Heart left ventricle (tissue), 16 donors: ENCODE results near the gene DAPK2. TPM values are rescaled to one million over a fixed set of nuclear protein-coding genes. Genes with fewer than 3 reads are reported as not detected.

Experiments
- ATAC-seq, 4 donors: fragments of 200-7000 bp; cut with Tn5 transposase; one replicate each; pipeline ENCODE4 v1.9.1; 2020 to 2022; ENCODE audit warnings: moderate library complexity in 4 of 4, mild to moderate bottlenecking in 3 of 4, moderate number of reproducible peaks in 1 of 4
- DNase-seq, 5 donors: peaks; one replicate each; pipeline ENCODE4 v3.0.0-alpha.2; 2020
- H3K27ac ChIP-seq, 12 donors: fragments of 200-600 bp; sonication (generic) in 4 of 12; one replicate each; pipeline versions ENCODE4 v1.5.0 to v1.8.0; 2016 to 2022; ENCODE audit warnings: mild to moderate bottlenecking in 2 of 12
- H3K27me3 ChIP-seq, 9 donors: fragments of 200-600 bp; sonication (generic) in 2 of 9; one replicate each; pipeline versions ENCODE4 v1.5.1 to v1.8.0; 2016 to 2022; ENCODE audit warnings: mild to moderate bottlenecking in 3 of 9
- H3K36me3 ChIP-seq, 9 donors: fragments of 200-600 bp; sonication (generic) in 2 of 9; one replicate each; pipeline versions ENCODE4 v1.5.0 to v1.8.0; 2018 to 2022; ENCODE audit warnings: mild to moderate bottlenecking in 2 of 9
- H3K4me1 ChIP-seq, 12 donors: fragments of 200-600 bp; sonication (generic) in 4 of 12; one replicate each; pipeline versions ENCODE4 v1.5.0 to v1.8.0; 2016 to 2022; ENCODE audit warnings: mild to moderate bottlenecking in 3 of 12
- H3K4me3 ChIP-seq, 12 donors: fragments of 200-600 bp; sonication (generic) in 4 of 12; one replicate each; pipeline versions ENCODE4 v1.5.0 to v1.8.0; 2017 to 2022; ENCODE audit warnings: mild to moderate bottlenecking in 9 of 12, moderate library complexity in 4 of 12
- H3K9me3 ChIP-seq, 12 donors: fragments of 200-600 bp; sonication (generic) in 4 of 12; one replicate each; pipeline versions ENCODE4 v1.5.0 to v1.8.0; 2016 to 2022; ENCODE audit warnings: mild to moderate bottlenecking in 1 of 12
- POLR2A ChIP-seq, 2 donors: fragments of 450-650 bp; IDR thresholded peaks; one replicate each; pipeline ENCODE4 v1.6.1; 2017; ENCODE audit warnings: antibody characterized with exemption in 2 of 2, mild to moderate bottlenecking in 2 of 2, moderate library complexity in 2 of 2
- WGBS, 4 donors: extraction: QIAGEN DNeasy Blood & Tissue Kit in 2 of 4; methylation state at CpG; one replicate each; pipeline versions ENCODE4 v1.1.5 to v1.1.7; 2013 to 2018; 5-methylcytosine and 5-hydroxymethylcytosine counted together
- intact Hi-C, 10 donors: fragments of 100-400 bp; cut with DNase I; formaldehyde crosslinking; loops; one replicate each; pipeline versions ENCODE4 v1.11.1 to v1.14.2; 2022
- polyA plus RNA-seq, 2 donors: library from polyadenylated mRNA; stranded (reverse); fragments of 200-250 nt; gene quantifications; one replicate each; pipeline ENCODE4 v1.2.3, GENCODE V29; 2013
- total RNA-seq, 9 donors: library from RNA; depleted of rRNA in 2 of 9; stranded (reverse); fragments of >200 nt in 2 of 9; fragmentation: NEBNext Ultra II Directional in 3 of 9; extraction: Animal tissue kit (Norgen Biotek cat#: 25700) in 3 of 9; gene quantifications; one replicate each; pipeline versions ENCODE4 v1.1.0 to v1.2.4, GENCODE V29; 2016 to 2023
- TF ChIP-seq, protein P1 (sequence below), 12 donors: fragments of 200-600 bp; sonication (generic) in 4 of 12; IDR thresholded peaks; one replicate each; pipeline versions ENCODE4 v1.5.0 to v1.8.0; 2018 to 2022; ENCODE audit warnings: antibody characterized with exemption in 12 of 12, mild to moderate bottlenecking in 5 of 12
- donor health status: ischemic (EF 13 %, LVEDD 7.1; RV severe dilation, severe dysfunction).
- donor health status: healthy with polysubstance abuse.
- donor health status: DM: no; HTN: yes; CAD: no.
- donor health status: DM: no; HTN: no; CAD: no.
- donor health status: ischemic (EF 25% LVEDD 6.9; RV normal size, moderate dysfunction).
- donor health status: ischemic (EF 25% LVEDD 5.7; RV mildly dilated, moderate dysfunction).
- donor health status: healthy.
- donor health status: DM: yes; HTN: yes; CAD: no.
- donor health status: ischemic (EF 35%, LVEDD 5.7; RV mildly dilated, moderate dysfunction).
- donor health status: nonischemic (EF 11% LVEDD 7.7; RV severe dilation, severe dysfunction).
- donor health status: DM: yes; HTN: yes; CAD: no.
- donor health status: PGD.
- donor health status: ischemic (EF 29% LVEDD 5.4; RV normal size, mild dysfunction).
- donor health status: nonischemic (EF 23%, LVEDD 6.1; RV moderate dilation, normal function).

DAPK2 gene
- total and polyA plus RNA-seq, 11 donors: 20.4 to 56.2 (median 26.4) TPM

DNA sequence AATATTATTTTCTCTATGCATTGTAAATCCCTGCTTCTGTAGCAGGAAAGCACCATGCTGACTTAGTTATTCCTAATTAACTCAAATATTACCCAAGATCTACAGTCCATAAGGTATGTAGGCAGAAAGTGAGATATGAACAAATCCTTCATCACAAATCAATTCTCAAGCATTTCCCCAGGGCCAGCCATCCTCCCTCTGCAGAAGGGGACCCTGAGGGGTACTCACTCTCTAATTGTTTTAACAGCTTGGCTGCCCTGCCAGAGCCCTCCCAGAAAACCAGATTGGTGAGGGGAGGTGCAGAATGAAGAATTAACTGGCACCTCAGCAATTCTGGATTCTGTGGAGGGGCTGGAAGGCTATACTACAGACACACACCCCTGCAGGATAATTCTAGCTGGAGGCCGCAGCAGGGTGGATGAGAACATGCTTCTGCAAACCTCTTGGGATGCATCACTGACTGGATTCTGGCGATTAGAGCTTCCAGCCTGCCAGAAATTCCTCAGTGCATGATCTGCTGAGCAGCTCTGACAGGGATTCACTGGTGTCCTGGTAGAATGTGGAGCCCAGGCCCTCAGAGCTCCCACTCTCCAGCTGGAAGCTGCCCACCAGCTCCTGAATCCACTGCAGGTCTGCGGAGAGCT lies 123.9 kb downstream of the DAPK2 start:
- WGBS, 4 donors: 49 to 72% (median 63%) methylated on average over 3 of the region's 3 CpGs
- TF ChIP-seq, protein P1, sequence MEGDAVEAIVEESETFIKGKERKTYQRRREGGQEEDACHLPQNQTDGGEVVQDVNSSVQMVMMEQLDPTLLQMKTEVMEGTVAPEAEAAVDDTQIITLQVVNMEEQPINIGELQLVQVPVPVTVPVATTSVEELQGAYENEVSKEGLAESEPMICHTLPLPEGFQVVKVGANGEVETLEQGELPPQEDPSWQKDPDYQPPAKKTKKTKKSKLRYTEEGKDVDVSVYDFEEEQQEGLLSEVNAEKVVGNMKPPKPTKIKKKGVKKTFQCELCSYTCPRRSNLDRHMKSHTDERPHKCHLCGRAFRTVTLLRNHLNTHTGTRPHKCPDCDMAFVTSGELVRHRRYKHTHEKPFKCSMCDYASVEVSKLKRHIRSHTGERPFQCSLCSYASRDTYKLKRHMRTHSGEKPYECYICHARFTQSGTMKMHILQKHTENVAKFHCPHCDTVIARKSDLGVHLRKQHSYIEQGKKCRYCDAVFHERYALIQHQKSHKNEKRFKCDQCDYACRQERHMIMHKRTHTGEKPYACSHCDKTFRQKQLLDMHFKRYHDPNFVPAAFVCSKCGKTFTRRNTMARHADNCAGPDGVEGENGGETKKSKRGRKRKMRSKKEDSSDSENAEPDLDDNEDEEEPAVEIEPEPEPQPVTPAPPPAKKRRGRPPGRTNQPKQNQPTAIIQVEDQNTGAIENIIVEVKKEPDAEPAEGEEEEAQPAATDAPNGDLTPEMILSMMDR (IDR thresholded peaks at IDR 0.05): no peak
- no peak for TF ChIP-seq POLR2A (IDR thresholded peaks at IDR 0.05)
- peaks cover 0 to 53% (median 9%) of the 10 kb centered on the region in 9 donors for H3K36me3 ChIP-seq

DNA sequence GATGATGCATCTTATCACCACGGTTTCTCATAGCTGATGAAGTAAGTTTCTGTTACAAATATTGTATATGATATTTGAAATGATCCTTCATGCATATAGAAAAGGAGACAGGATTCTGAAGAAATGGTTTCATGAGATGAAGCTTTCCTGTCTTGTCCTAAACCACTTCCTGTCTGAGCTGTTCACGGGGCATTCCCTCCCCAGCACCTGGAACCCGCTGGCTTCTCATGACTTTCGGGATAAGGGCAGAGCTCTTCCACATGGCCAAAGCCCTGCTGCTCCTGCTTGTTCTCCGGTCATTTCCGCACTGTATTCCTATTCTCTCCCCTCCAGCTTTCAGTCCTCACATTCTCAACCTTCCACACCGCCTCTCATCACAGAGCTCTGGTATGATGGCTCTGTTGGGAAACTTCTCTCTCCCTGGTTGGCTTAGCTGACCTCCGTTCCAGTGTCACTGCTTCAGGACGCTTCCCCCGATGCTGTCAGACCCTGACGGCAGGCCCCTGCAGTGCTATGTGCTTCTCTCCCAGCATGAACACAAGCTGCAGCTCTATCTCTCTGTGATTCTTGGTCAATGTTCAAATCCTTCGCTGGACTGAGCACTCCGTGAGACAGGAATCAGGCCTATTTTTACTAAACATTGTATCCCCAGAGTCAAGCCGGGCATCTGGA lies 125.6 kb downstream of the DAPK2 start:
- intact Hi-C loops: no loop called here

More for the DNA sequence above, 123.9 kb downstream of the DAPK2 start:
- DNase-seq (peak in 1 of 5 donors; percentile 49), ATAC-seq (peak in 2 of 4 donors; percentile 31 to 32)
- H3K27me3 ChIP-seq: no peaks in the 10 kb centered on the region
- H3K27ac ChIP-seq: no peak overlapping the region
- intact Hi-C loops: no loop called here
- H3K4me1 ChIP-seq: peaks cover 0 to 47% (median 8%) of the 10 kb centered on the region in 12 donors
- no peaks in the 10 kb centered on the region for H3K9me3 ChIP-seq
- no peak overlapping the region for H3K4me3 ChIP-seq

DNA sequence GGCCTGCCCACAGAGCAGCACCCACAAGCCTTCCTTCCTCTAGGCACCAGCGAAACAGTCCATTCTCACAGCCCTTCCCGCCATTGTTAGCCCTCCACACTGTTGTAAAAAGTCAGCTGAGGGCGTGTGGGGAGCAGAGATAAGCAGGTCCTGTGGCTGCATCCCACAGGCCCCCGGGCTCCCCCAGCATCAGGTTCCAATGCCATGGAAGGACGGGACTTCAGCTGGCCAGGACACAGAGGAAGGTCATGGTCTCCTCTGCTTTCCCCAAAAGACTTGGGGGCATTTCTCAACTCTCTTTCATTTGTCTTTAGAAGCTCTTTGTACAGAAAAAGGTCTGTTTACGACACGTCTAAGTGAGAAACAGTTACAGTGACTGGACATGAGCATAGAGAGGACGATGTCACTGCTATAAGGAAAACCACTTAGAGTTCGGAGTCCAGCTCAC lies 127.4 kb downstream of the DAPK2 start:
- 86 to 90% (median 88%) methylated on average over 9 of the region's 9 CpGs for WGBS, 4 donors
- Histone ChIP-seq H3K27me3 (no peaks in the 10 kb centered on the region), H3K4me3 (no peak overlapping the region), H3K9me3 (no peaks in the 10 kb centered on the region), H3K36me3 (peaks cover 0 to 34% (median 9%) of the 10 kb centered on the region in 9 donors), H3K4me1 (peaks cover 0 to 74% (median 23%) of the 10 kb centered on the region in 12 donors), H3K27ac (peak overlapping the region in 1 of 12 donors; percentile 11)
- TF ChIP-seq POLR2A (IDR thresholded peaks at IDR 0.05): no peak
- TF ChIP-seq, protein P1 (IDR thresholded peaks at IDR 0.05): no peak
- no peak for ATAC-seq
- intact Hi-C loops: loop anchor here in 6 of 10 donors (5.0 to 10.0 kb wide), 2 partner anchors 126 to 128 kb away; partner anchors contain the start of gene DAPK2 (in 6 of the 6)
- DNase-seq: no peak

More for the DNA sequence above, 125.6 kb downstream of the DAPK2 start:
- peaks cover 0 to 64% (median 21%) of the 10 kb centered on the region in 12 donors for H3K4me1 ChIP-seq
- H3K9me3 ChIP-seq: no peaks in the 10 kb centered on the region
- H3K27me3 ChIP-seq: no peaks in the 10 kb centered on the region
- peaks cover 0 to 44% (median 9%) of the 10 kb centered on the region in 9 donors for H3K36me3 ChIP-seq
- no peak overlapping the region for H3K4me3 ChIP-seq
- ATAC-seq: peak in 1 of 4 donors; percentile 8
- DNase-seq: no peak
- TF ChIP-seq POLR2A (IDR thresholded peaks at IDR 0.05): no peak
- TF ChIP-seq, protein P1 (IDR thresholded peaks at IDR 0.05): no peak
- H3K27ac ChIP-seq: peak overlapping the region in 7 of 12 donors; percentile 3 to 56 (median 14)
- 64 to 75% (median 67%) methylated on average over 14 of the region's 14 CpGs for WGBS, 4 donors

DNA sequence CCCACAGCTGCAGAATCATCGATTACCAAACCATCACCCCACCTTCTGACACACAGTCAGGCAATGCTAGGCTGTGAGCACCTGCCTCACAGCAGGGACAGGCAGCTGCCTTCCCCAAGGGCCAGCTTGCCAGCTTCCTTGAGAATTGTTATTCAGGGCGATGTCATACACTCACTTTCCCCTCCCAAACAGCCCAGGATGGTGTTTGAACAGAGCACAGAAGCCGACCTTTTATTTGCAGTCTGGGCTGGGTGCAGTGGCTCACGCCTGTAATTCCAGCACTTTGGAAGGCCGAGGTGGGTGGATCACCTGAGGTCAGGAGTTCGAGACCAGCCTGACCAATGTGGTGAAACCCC lies 128.0 kb downstream of the DAPK2 start:
- H3K27ac ChIP-seq: peak overlapping the region in 1 of 12 donors; percentile 11
- ATAC-seq: no peak
- intact Hi-C loops: loop anchor here in 6 of 10 donors (5.0 to 10.0 kb wide), 2 partner anchors 127 to 129 kb away; partner anchors contain the start of gene DAPK2 (in 6 of the 6)
- 55 to 77% (median 63%) methylated on average over 6 of the region's 6 CpGs for WGBS, 4 donors
- DNase-seq: no peak
- TF ChIP-seq, protein P1 (IDR thresholded peaks at IDR 0.05): no peak
- TF ChIP-seq POLR2A (IDR thresholded peaks at IDR 0.05): no peak
- H3K27me3 ChIP-seq: no peaks in the 10 kb centered on the region
- H3K9me3 ChIP-seq: no peaks in the 10 kb centered on the region
- peaks cover 0 to 67% (median 23%) of the 10 kb centered on the region in 12 donors for H3K4me1 ChIP-seq
- peaks cover 0 to 30% (median 9%) of the 10 kb centered on the region in 9 donors for H3K36me3 ChIP-seq
- H3K4me3 ChIP-seq: no peak overlapping the region
